Trophoblast cell (in vitro differentiated cells and primary cell): Measurements from ENCODE around the gene STYXL1.

ENCODE experiments used
- DNase-seq, 2 donors: peaks; one replicate each; pipeline ENCODE4 v3.0.0-alpha.2; 2016
- H2AFZ ChIP-seq: 2 replicates; pipeline ENCODE4 v1.6.1; 2013; ENCODE audit warnings: low read length, moderate library complexity, mild to moderate bottlenecking; ENCODE audit not compliant: insufficient read depth, poor library complexity
- H2AK5ac ChIP-seq: 2 replicates; pipeline ENCODE4 v1.6.1; 2013; ENCODE audit warnings: mild to moderate bottlenecking, low read length
- H2BK120ac ChIP-seq: 2 replicates; pipeline ENCODE4 v1.6.1; 2013; ENCODE audit warnings: low read length, mild to moderate bottlenecking, moderate library complexity; ENCODE audit not compliant: insufficient read depth, poor library complexity
- H2BK12ac ChIP-seq: 2 replicates; pipeline ENCODE4 v1.6.1; 2013; ENCODE audit warnings: mild to moderate bottlenecking, low read length, moderate library complexity
- H2BK5ac ChIP-seq: 2 replicates; pipeline ENCODE4 v1.6.1; 2013; ENCODE audit warnings: low read length, low read depth, moderate library complexity, mild to moderate bottlenecking; ENCODE audit not compliant: poor library complexity
- H3K14ac ChIP-seq: 2 replicates; pipeline ENCODE4 v1.6.1; 2013; ENCODE audit warnings: mild to moderate bottlenecking, low read length
- H3K18ac ChIP-seq: 2 replicates; pipeline ENCODE4 v1.6.1; 2013; ENCODE audit warnings: mild to moderate bottlenecking, low read length
- H3K23ac ChIP-seq: 2 replicates; pipeline ENCODE4 v1.6.1; 2013; ENCODE audit warnings: low read length
- H3K27ac ChIP-seq: 2 replicates; pipeline ENCODE4 v1.5.1; 2013; ENCODE audit warnings: low read depth, mild to moderate bottlenecking, inconsistent platforms, low read length, moderate library complexity
- H3K27me3 ChIP-seq: 2 replicates; pipeline ENCODE4 v1.6.1; 2013; ENCODE audit warnings: inconsistent platforms, mild to moderate bottlenecking, low read length, moderate library complexity; ENCODE audit not compliant: insufficient read depth
- H3K36me3 ChIP-seq, 2 experiments: 1 replicate in 1 of 2; 2 replicates in 1 of 2; pipeline ENCODE4 v1.6.1; 2013; ENCODE audit warnings: low read length in 2 of 2, mild to moderate bottlenecking in 2 of 2, moderate library complexity in 1 of 2; ENCODE audit not compliant: insufficient read depth in 2 of 2, control insufficient read depth in 1 of 2
- H3K4ac ChIP-seq: 2 replicates; pipeline ENCODE4 v1.6.1; 2013; ENCODE audit warnings: low read depth, mild to moderate bottlenecking, low read length, moderate library complexity
- H3K4me1 ChIP-seq, 2 experiments: 1 replicate in 1 of 2; 2 replicates in 1 of 2; pipeline ENCODE4 v1.6.1; 2013; ENCODE audit warnings: low read length in 2 of 2, mild to moderate bottlenecking in 2 of 2, moderate library complexity in 1 of 2; ENCODE audit not compliant: insufficient read depth in 2 of 2, control insufficient read depth in 1 of 2
- H3K4me2 ChIP-seq: 2 replicates; pipeline ENCODE4 v1.6.1; 2013; ENCODE audit warnings: inconsistent platforms, mild to moderate bottlenecking, low read length, moderate library complexity
- H3K4me3 ChIP-seq: 2 replicates; pipeline ENCODE4 v1.5.1; 2013; ENCODE audit warnings: mild to moderate bottlenecking, low read depth, low read length, inconsistent platforms
- H3K79me1 ChIP-seq: one replicate; pipeline ENCODE4 v1.6.1; 2013; ENCODE audit warnings: low read length
- H3K79me2 ChIP-seq: 2 replicates; pipeline ENCODE4 v1.6.1; 2013; ENCODE audit warnings: low read length, mild to moderate bottlenecking; ENCODE audit not compliant: control insufficient read depth, insufficient read depth, poor library complexity
- H3K9ac ChIP-seq: 2 replicates; pipeline ENCODE4 v1.6.1; 2013; ENCODE audit warnings: mild to moderate bottlenecking, low read length
- H3K9me3 ChIP-seq: 2 replicates; pipeline ENCODE4 v1.6.1; 2013; ENCODE audit warnings: low read depth, mild to moderate bottlenecking, control low read depth, inconsistent platforms, low read length; ENCODE audit not compliant: insufficient read depth
- H4K12ac ChIP-seq: 2 replicates; pipeline ENCODE4 v1.6.1; 2013; ENCODE audit warnings: low read depth, mild to moderate bottlenecking, low read length, moderate library complexity
- H4K8ac ChIP-seq: 2 replicates; pipeline ENCODE4 v1.6.1; 2013; ENCODE audit warnings: low read depth, mild to moderate bottlenecking, low read length, moderate library complexity
- H4K91ac ChIP-seq: one replicate; pipeline ENCODE4 v1.6.1; 2013; ENCODE audit warnings: low read depth, mild to moderate bottlenecking, low read length, moderate library complexity
- WGBS: extraction: QIAGEN DNeasy Blood & Tissue Kit; methylation state at CpG from one replicate; pipeline ENCODE4 v1.1.7; 2013; ENCODE audit warnings: missing lambda C conversion rate; ENCODE audit not compliant: insufficient read length, insufficient coverage; ENCODE audit errors: extremely low coverage; 5-methylcytosine and 5-hydroxymethylcytosine counted together

STYXL1 gene

GRCh38 chr7:76064208-76064970 is 16.6 kb upstream of the STYXL1 start:
- H3K4ac ChIP-seq = no peak overlapping the region
- no peak overlapping the region for H4K91ac ChIP-seq
- H2AK5ac ChIP-seq = no peak overlapping the region
- no peak overlapping the region for H3K9ac ChIP-seq
- H3K4me2 ChIP-seq = no peak overlapping the region
- H3K4me1 ChIP-seq = peaks cover 0 to 2% of the 10 kb centered on the region in 2 experiments
- H3K79me1 ChIP-seq = no peaks in the 10 kb centered on the region
- no peak for DNase-seq
- H2BK120ac ChIP-seq = no peak overlapping the region
- no peak overlapping the region for H3K18ac ChIP-seq
- no peak overlapping the region for H2AFZ ChIP-seq
- no peak overlapping the region for H3K27ac ChIP-seq
- H2BK12ac ChIP-seq = no peak overlapping the region
- no peak overlapping the region for H3K23ac ChIP-seq
- no peak overlapping the region for H2BK5ac ChIP-seq
- H3K36me3 ChIP-seq = peaks cover 72 to 78% of the 10 kb centered on the region in 2 experiments
- H4K8ac ChIP-seq = no peak overlapping the region
- H3K14ac ChIP-seq = no peak overlapping the region
- no CpG with 5 or more reads among the region's 24 CpGs for WGBS
- no peak overlapping the region for H3K4me3 ChIP-seq
- H3K9me3 ChIP-seq = peaks cover 2% of the 10 kb centered on the region
- H4K12ac ChIP-seq = no peak overlapping the region
- H3K27me3 ChIP-seq = no peaks in the 10 kb centered on the region
- no peaks in the 10 kb centered on the region for H3K79me2 ChIP-seq

- Histone ChIP-seq H3K9me3 (peaks cover 2% of the 10 kb centered on the region), H2AK5ac (no peak overlapping the region), H2BK12ac (no peak overlapping the region), H3K79me2 (no peaks in the 10 kb centered on the region), H3K27me3 (no peaks in the 10 kb centered on the region), H3K4ac (no peak overlapping the region), H4K8ac (no peak overlapping the region), H3K14ac (no peak overlapping the region), H3K9ac (no peak overlapping the region), H2BK120ac (no peak overlapping the region), H3K23ac (no peak overlapping the region), H3K4me2 (no peak overlapping the region), H4K12ac (no peak overlapping the region), H3K4me1 (no peaks in the 10 kb centered on the region), H3K27ac (no peak overlapping the region), H3K79me1 (no peaks in the 10 kb centered on the region), H3K36me3 (peaks cover 80 to 86% of the 10 kb centered on the region in 2 experiments), H2AFZ (no peak overlapping the region), H3K18ac (no peak overlapping the region), H4K91ac (no peak overlapping the region), H2BK5ac (no peak overlapping the region), H3K4me3 (no peak overlapping the region)
- DNase-seq = no peak
- no CpG with 5 or more reads among the region's 14 CpGs for WGBS
These were observed 15.7 kb upstream of the STYXL1 start for GRCh38 chr7:76063525-76063924.

DNA sequence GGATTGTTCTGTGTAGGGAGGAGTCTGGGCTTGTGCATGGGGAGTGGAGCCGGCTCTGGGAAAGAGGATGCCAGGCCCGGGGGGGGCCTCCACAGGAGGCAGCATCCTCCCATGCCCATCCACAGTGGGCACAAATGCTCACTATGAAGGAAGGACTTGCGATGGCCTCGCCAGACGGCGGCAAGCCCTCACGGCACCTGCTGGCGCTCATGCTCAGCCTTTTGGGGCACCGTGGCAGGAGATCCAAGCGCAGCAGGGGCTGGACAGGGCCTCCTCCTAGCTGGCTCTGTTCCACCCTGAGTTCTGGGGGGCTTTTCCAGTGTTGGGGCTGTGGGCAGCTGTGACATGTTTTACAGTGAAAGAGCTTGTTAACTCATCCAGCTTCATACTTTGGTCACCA is 15.3 kb upstream of the STYXL1 start:
- Histone ChIP-seq H3K4ac (no peak overlapping the region), H3K9ac (no peak overlapping the region), H3K36me3 (peaks cover 82 to 89% of the 10 kb centered on the region in 2 experiments), H2BK120ac (no peak overlapping the region), H4K8ac (no peak overlapping the region), H2AFZ (no peak overlapping the region), H3K79me2 (no peaks in the 10 kb centered on the region), H2AK5ac (no peak overlapping the region), H3K27me3 (no peaks in the 10 kb centered on the region), H3K23ac (no peak overlapping the region), H2BK5ac (no peak overlapping the region), H3K4me2 (no peak overlapping the region), H3K4me1 (no peaks in the 10 kb centered on the region), H2BK12ac (no peak overlapping the region), H4K12ac (no peak overlapping the region), H3K14ac (no peak overlapping the region), H3K79me1 (no peaks in the 10 kb centered on the region), H3K27ac (no peak overlapping the region), H3K18ac (no peak overlapping the region), H4K91ac (no peak overlapping the region), H3K9me3 (peaks cover 2% of the 10 kb centered on the region), H3K4me3 (no peak overlapping the region)
- DNase-seq = no peak
- no CpG with 5 or more reads among the region's 10 CpGs for WGBS

- Histone ChIP-seq H3K27ac (no peak overlapping the region), H4K12ac (no peak overlapping the region), H3K23ac (no peak overlapping the region), H4K8ac (no peak overlapping the region), H3K9ac (no peak overlapping the region), H3K27me3 (no peaks in the 10 kb centered on the region), H3K79me2 (no peaks in the 10 kb centered on the region), H3K9me3 (peaks cover 2% of the 10 kb centered on the region), H3K4me3 (no peak overlapping the region), H3K79me1 (no peaks in the 10 kb centered on the region), H3K18ac (no peak overlapping the region), H2BK5ac (no peak overlapping the region), H3K14ac (no peak overlapping the region), H2AFZ (no peak overlapping the region), H2BK120ac (no peak overlapping the region), H4K91ac (no peak overlapping the region), H2AK5ac (no peak overlapping the region), H3K36me3 (peaks cover 86 to 95% of the 10 kb centered on the region in 2 experiments), H3K4me2 (no peak overlapping the region), H2BK12ac (no peak overlapping the region), H3K4me1 (no peaks in the 10 kb centered on the region), H3K4ac (no peak overlapping the region)
- no peak for DNase-seq
- no CpG with 5 or more reads among the region's 15 CpGs for WGBS
These were observed 14.5 kb upstream of the STYXL1 start for GRCh38 chr7:76062254-76062653.
